TTC549 (cell line): Measurements from ENCODE around the gene TNIK.

ENCODE experiments used
- FAIRE-seq: peaks from 2 replicates; lab custom pipeline; 2012; peaks lifted over from hg19 to GRCh38; lab: Jason Lieb, UNC

TNIK gene

GRCh38 chr3:171416666-171417065 is 43.5 kb downstream of the TNIK start:
- FAIRE-seq, result no peak

DNA sequence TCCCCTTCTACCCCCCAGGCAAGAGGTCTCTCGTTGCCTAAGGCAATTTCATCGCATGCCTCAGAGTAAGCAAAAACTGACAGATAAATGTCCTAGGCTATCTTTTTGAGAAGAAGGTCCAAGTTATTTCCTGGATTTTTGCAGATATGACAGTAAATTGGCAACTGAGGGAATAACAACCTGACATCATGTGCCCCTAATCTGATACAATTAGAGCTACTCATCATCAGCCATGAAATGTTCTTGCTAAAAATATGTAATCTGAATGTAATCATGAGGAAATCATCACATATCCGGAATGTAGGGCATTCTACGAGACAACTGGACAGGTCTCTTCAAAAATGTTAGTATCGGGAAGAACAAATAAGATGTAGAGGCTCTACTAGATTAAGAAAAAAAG is 44.1 kb downstream of the TNIK start:
- no peak for FAIRE-seq

- no peak for FAIRE-seq
These were observed 45.1 kb downstream of the TNIK start for GRCh38 chr3:171415070-171415469.

DNA sequence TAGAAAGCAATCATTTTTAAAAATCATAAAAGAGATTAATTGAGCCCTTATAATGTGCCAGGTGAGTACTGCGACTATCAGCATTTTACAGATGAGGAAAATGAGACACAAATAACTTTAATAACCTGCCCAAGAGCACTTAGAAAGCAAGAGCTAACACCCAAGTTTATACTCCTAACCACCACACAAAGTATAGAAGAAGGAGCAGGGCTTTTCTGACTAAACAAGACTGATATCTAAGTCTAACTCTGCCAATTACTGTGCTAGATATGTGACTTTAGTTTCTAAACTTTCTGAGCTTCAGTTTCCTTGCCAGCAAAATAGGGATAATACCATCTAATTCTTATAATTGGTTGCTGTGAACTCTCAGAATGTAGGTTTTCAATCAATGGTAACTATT is 47.7 kb downstream of the TNIK start:
- no peak for FAIRE-seq

- FAIRE-seq, result no peak
These were observed 48.2 kb downstream of the TNIK start for GRCh38 chr3:171412054-171412453.

DNA sequence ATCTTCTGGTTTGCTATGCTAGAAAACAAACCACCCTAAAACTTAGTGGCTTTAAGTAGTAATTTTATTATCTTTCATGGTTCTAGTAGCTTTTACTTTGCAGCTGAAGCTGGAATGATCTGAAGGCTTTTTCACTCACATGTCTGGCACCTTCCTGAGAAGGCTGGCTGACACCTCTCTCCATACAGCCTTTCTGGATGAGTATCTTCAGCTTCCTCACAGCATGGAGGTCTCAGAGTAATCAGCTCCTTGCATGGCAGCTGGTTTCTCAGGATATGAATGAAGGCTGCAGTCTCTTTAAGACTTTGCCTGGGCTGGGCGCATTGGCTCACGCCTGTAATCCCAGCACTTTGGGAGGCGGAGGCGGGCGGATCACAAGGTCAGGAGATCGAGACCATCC is 50.0 kb downstream of the TNIK start:
- no peak for FAIRE-seq

GRCh38 chr3:171407759-171408158 is 52.4 kb downstream of the TNIK start:
- no peak for FAIRE-seq

DNA sequence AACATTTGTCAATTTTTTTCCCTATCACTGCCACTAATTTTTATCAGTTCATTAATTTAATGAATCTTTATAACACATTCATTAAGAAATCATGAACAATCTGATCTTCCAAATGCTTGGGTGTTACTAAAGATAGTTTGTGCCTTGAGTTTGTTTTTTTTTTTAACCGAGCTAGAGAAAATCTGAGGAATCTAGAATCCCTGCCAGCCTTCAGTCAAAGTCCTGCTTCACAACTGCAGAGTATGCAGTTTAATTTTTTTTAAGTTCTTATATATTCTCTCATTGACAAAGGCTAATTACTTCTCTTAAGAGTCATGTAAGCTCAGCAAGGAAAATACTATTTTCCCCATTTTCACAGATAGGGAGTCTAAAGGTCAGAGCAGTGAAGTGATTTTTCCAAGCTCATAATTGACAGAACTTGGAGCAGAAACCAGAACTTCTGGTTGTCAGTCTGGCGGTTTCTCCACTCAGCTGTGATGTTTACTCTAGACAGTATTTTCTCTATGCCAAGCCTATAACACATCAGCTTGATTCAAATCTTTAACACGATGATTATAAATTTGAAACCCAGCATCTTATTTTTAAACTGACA is 55.7 kb downstream of the TNIK start:
- no peak for FAIRE-seq

- FAIRE-seq, result no peak
These were observed 57.9 kb downstream of the TNIK start for GRCh38 chr3:171402281-171402680.

- FAIRE-seq, result no peak
These were observed 58.8 kb downstream of the TNIK start for GRCh38 chr3:171401432-171401831.

GRCh38 chr3:171399842-171400241 is 60.4 kb downstream of the TNIK start:
- FAIRE-seq, result no peak

- FAIRE-seq, result no peak
These were observed 61.9 kb downstream of the TNIK start for GRCh38 chr3:171398343-171398742.

DNA sequence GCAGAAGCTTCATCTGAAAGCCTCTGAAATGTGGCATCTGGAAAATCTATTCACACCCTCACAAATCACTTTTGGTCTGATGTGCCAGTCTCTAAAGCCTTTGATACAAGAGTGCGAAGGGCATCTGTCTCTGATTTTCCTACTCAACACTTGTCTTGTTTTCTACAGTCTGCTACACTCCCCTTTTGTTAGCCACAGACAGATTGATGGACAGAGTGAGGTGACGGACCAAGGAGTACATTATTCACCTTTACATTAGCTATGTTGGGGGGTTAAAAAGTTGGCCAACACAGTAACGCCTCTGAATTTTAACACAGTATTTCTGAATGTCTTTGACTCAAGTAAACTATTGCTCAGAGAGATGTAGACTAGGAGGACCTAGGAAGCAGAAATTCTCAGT is 63.1 kb downstream of the TNIK start:
- FAIRE-seq, result no peak

DNA sequence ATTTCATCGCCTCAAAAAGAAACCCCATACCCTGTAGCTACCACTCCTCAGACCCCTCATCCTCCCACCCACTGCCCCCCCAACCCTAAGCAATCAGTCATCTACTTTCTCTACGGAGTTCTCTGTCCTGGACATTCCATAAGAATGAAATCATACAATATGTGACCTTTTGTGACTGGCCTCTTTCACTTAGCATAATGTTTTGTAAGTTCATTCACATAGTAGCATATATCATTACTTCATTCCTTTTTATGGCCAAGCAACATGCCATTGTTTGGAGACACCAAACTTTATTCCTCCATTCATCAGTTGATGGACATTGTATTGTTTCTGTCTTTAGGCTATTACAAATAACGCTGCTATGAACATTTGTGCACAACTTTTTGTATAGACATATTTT is 64.2 kb downstream of the TNIK start:
- FAIRE-seq, result no peak

DNA sequence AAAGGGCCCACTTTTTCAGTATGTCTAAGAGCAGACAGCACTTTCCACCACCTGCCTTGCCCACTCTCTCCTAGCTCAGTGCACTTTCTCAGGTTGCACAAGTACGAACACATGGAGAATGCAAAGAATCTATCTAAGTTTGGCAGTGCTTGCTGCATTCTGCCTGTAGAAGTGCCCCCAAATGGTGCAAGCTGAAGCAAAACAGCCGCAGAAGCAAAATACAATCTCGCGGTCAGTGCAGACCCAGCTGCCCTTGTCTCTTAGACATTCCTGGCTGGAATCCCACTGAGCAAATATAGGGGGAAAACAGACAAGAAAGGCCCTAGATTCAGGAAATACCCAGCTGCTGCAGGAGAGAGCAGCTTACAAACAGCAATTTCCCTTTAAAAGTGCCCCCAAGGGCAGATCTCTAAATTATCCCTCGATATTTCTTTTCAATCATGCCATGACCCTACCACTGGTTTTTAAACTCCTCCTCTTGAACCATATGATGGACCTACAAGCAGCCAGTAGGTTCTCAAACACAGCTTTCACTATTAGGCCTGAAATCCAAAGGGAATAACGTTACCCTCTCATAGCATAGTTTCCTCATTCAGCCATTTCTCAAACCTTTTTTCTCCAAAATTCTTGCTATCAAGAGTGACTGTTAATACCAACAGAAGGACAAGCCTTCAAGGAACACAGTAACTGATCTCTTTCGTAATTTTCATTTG is 67.0 kb downstream of the TNIK start:
- no peak for FAIRE-seq

DNA sequence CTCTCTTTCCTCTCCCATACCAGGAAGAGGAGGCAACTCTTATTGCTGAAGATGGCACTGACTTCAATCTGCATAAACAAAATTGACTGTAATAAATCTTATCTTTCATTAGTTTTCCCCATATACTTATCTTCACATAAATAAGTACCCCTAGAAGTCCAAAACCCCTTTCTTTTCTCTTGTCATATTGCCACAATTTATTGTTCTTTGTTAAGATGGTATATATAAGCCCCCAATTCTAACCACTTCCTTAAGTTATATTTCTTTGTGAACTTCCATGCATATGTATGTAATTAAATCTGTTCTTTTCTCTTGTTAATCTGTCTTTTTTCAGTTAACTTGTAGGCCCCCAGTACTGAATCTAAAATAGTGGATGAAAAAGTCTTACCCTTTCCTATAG is 68.8 kb downstream of the TNIK start:
- FAIRE-seq, result no peak

GRCh38 chr3:171390051-171390941 is 69.9 kb downstream of the TNIK start:
- FAIRE-seq, result no peak

DNA sequence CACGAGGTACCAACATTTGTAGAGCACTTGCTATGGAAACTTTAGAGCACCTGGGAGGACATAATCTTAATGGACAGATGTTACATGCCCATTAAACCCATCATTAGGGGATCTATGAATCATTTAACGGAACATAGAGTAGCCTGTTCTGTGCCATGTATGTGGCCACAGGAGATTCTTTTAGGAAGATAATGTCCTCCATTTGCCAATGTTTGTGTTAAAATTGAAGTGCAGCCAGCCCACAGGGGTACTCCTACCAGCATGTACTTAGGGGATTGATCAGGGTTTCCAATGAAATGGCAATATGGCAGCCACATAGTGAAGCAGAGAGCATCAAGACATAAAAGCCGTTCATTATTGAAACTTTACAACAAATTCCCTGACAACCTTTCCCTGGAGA is 70.7 kb downstream of the TNIK start:
- FAIRE-seq, result no peak

DNA sequence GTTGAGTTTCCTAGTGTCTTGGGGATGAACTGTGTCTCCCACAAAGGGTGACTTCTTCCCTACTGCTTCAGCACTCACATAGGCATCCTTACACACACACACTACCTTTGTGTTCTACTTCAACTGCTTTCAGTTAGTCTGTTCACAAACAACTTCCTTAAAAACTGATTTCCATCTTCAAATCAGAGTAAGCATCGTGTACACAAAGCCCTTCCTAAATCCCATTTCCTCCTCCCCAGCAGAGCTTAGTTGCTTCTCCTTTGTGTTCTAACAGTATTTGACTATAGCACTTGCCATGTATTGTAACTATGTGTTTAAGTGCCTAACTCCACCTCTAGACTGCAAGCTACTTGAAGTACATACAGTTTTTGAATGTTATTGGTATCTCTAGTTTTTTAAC is 71.7 kb downstream of the TNIK start:
- no peak for FAIRE-seq

- no peak for FAIRE-seq
These were observed 73.1 kb downstream of the TNIK start for GRCh38 chr3:171387062-171387461.

DNA sequence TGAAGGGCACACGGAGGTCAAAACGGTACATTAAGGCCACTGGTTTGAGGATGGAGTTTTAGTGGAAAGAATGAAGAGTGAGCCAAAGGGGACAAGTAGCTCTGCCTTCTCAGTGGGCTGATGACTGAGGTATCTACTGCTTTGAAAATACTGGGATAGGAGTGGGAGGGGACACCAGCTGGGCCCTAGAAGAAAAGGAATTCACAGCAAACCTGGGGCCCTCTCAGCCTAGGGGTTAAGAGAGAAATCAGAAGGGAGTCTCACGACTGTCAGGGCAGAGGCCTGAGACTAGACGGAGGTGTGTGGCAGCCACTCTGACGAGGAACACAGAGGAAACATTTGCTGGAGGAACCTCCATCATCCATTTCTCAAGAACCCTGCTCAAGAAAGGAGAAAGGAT is 75.1 kb downstream of the TNIK start:
- FAIRE-seq, result no peak

- FAIRE-seq, result no peak
These were observed 75.9 kb downstream of the TNIK start for GRCh38 chr3:171384101-171384891.
